Measurements from ENCODE around the gene TBC1D22B.

TBC1D22B gene

DNA sequence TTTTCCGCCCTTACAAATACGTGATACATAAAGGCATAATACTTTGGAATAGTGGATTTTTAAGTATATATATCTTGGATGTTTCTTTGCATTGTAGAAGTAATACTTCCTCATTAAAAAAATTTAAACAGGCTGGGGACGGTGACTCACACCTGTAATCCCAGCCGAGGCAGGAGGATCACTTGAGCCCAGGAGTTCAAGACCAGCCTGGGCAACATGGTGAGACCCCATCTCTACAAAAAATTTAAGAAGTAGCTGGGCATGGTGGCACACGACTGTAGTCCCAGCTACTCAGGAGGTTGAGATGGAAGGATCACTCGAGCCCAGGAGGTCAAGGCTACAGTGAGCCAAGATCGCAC, 57.6 kb downstream of the TBC1D22B start:
- Histone ChIP-seq H3K4me2 (ENCODE audit: low read depth, low read length, poor library complexity, severe bottlenecking) (no peak overlapping the region), H2AFZ (ENCODE audit: low read depth, low read length, severe bottlenecking) (no peak overlapping the region), H4K20me1 (ENCODE audit: low read depth, low read length) (no peaks in the 10 kb centered on the region), H3K9me2 (replicated peaks; ENCODE audit: insufficient read depth, low read length) (no peaks in the 10 kb centered on the region), H3K27me3 (ENCODE audit: low read length) (no peaks in the 10 kb centered on the region), H3K36me3 (ENCODE audit: low read length) (no peaks in the 10 kb centered on the region), H3K9me3 (ENCODE audit: insufficient read depth, low read length) (no peaks in the 10 kb centered on the region), H3F3A (ENCODE audit: insufficient read depth) (no peaks in the 10 kb centered on the region), H3K4me3 (ENCODE audit: insufficient read depth, low read length, poor library complexity, severe bottlenecking) (no peak overlapping the region), H3K9ac (ENCODE audit: low read length) (no peak overlapping the region), H3K79me2 (ENCODE audit: insufficient read depth, low read length) (no peaks in the 10 kb centered on the region), H3K27ac (ENCODE audit: low read depth, low read length) (no peak overlapping the region)
- TF ChIP-seq, protein P1, sequence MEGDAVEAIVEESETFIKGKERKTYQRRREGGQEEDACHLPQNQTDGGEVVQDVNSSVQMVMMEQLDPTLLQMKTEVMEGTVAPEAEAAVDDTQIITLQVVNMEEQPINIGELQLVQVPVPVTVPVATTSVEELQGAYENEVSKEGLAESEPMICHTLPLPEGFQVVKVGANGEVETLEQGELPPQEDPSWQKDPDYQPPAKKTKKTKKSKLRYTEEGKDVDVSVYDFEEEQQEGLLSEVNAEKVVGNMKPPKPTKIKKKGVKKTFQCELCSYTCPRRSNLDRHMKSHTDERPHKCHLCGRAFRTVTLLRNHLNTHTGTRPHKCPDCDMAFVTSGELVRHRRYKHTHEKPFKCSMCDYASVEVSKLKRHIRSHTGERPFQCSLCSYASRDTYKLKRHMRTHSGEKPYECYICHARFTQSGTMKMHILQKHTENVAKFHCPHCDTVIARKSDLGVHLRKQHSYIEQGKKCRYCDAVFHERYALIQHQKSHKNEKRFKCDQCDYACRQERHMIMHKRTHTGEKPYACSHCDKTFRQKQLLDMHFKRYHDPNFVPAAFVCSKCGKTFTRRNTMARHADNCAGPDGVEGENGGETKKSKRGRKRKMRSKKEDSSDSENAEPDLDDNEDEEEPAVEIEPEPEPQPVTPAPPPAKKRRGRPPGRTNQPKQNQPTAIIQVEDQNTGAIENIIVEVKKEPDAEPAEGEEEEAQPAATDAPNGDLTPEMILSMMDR (IDR thresholded peaks at IDR 0.05; ENCODE audit: insufficient read depth, low read length, poor library complexity, severe bottlenecking): peak; percentile 11
- no peak for TF ChIP-seq EZH2phosphoT487 (conservative IDR thresholded peaks at IDR 0.05; ENCODE audit: low read length)

DNA sequence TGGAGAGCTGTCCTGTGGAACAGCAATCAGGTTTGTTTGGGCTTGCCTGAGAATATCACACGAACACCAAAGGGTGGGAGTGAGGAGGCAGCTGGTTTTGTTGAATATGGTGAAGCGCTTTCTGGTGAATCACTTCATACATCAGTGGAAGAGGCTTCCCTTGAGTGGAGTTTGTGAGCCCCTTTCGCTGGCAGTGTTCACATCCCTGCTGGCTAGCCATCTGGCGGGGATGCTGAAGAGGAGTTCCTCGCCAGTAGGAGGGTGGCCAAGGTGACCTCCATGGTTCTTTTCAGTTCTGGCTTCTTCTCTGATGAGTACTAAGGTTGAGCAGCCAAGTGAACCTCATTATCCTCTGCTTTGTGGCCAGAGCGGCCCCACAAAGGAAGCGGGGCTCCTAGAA, 58.5 kb downstream of the TBC1D22B start:
- Histone ChIP-seq H3F3A (ENCODE audit: insufficient read depth) (no peaks in the 10 kb centered on the region), H3K4me3 (ENCODE audit: insufficient read depth, low read length, poor library complexity, severe bottlenecking) (no peak overlapping the region), H3K27ac (ENCODE audit: low read depth, low read length) (no peak overlapping the region), H3K9me3 (ENCODE audit: insufficient read depth, low read length) (no peaks in the 10 kb centered on the region), H3K9me2 (replicated peaks; ENCODE audit: insufficient read depth, low read length) (no peaks in the 10 kb centered on the region), H2AFZ (ENCODE audit: low read depth, low read length, severe bottlenecking) (no peak overlapping the region), H3K36me3 (ENCODE audit: low read length) (no peaks in the 10 kb centered on the region), H3K4me2 (ENCODE audit: low read depth, low read length, poor library complexity, severe bottlenecking) (no peak overlapping the region), H3K79me2 (ENCODE audit: insufficient read depth, low read length) (no peaks in the 10 kb centered on the region), H3K9ac (ENCODE audit: low read length) (no peak overlapping the region), H3K27me3 (ENCODE audit: low read length) (no peaks in the 10 kb centered on the region), H4K20me1 (ENCODE audit: low read depth, low read length) (no peaks in the 10 kb centered on the region)
- no peak for TF ChIP-seq EZH2phosphoT487 (conservative IDR thresholded peaks at IDR 0.05; ENCODE audit: low read length)
- TF ChIP-seq, protein P1 (IDR thresholded peaks at IDR 0.05; ENCODE audit: insufficient read depth, low read length, poor library complexity, severe bottlenecking): no peak

DNA sequence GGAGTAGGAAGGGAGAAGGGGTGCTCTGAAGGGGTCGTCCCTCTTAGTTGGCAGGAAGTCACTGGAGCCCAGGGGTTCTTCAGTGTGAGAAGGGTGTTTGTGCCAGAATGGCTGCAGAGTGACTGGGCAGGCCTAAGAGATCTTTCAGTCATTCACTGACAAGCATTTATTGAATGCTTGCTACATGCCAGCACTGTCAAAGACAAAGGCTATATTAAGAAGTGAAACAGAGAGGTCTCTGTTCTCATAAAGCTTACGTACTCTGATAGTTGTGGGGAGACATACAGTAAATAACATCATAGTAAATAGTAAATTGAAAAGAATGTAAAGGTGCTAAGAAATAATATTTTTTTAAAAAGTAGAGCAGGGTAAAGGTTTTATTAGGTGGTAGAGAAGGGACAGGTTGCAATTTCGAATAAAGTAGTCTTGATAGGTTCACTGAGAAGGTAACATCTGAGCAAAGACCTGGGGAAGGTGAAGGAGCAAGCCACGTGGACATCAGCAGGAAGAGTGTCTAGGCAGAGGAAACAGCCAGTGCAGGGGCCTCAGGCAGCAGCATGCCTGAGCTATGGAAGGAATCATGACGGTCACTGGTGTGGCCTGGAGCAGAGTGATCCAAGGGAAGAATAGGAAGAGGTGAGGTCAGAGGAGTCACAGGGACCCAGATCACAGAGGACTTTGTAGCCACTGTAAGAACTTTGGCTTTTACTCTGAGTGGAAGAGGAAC, 59.9 kb downstream of the TBC1D22B start:
- H3K9me2 ChIP-seq (replicated peaks; ENCODE audit: insufficient read depth, low read length): no peaks in the 10 kb centered on the region
- no peak overlapping the region for H3K27ac ChIP-seq (ENCODE audit: low read depth, low read length)
- H3K27me3 ChIP-seq (ENCODE audit: low read length): no peaks in the 10 kb centered on the region
- H3K9ac ChIP-seq (ENCODE audit: low read length): no peak overlapping the region
- no peaks in the 10 kb centered on the region for H3K9me3 ChIP-seq (ENCODE audit: insufficient read depth, low read length)
- TF ChIP-seq EZH2phosphoT487 (conservative IDR thresholded peaks at IDR 0.05; ENCODE audit: low read length): no peak
- TF ChIP-seq, protein P1 (IDR thresholded peaks at IDR 0.05; ENCODE audit: insufficient read depth, low read length, poor library complexity, severe bottlenecking): no peak
- no peak overlapping the region for H2AFZ ChIP-seq (ENCODE audit: low read depth, low read length, severe bottlenecking)
- H3K36me3 ChIP-seq (ENCODE audit: low read length): no peaks in the 10 kb centered on the region
- no peaks in the 10 kb centered on the region for H4K20me1 ChIP-seq (ENCODE audit: low read depth, low read length)
- H3K79me2 ChIP-seq (ENCODE audit: insufficient read depth, low read length): no peaks in the 10 kb centered on the region
- H3K4me3 ChIP-seq (ENCODE audit: insufficient read depth, low read length, poor library complexity, severe bottlenecking): no peak overlapping the region
- H3F3A ChIP-seq (ENCODE audit: insufficient read depth): no peaks in the 10 kb centered on the region
- no peak overlapping the region for H3K4me2 ChIP-seq (ENCODE audit: low read depth, low read length, poor library complexity, severe bottlenecking)

All from SU-DHL-6 (cell line).